Uterus (tissue), 2 donors: ENCODE results near the gene IGF1R.

Source experiments
- CTCF ChIP-seq, 4 experiments: fragments of 200-600 bp in 2 of 4; fragments of 450-650 bp in 2 of 4; sonication (generic) in 2 of 4; IDR thresholded peaks; one replicate each; pipeline ENCODE4 v1.5.1; 2016 to 2019; ENCODE audit warnings: antibody characterized with exemption in 4 of 4, mild to moderate bottlenecking in 2 of 4, moderate library complexity in 1 of 4
- POLR2A ChIP-seq, 2 donors: fragments of 450-650 bp; IDR thresholded peaks; one replicate each; pipeline ENCODE4 v1.6.1; 2016; ENCODE audit warnings: antibody characterized with exemption in 2 of 2, mild to moderate bottlenecking in 1 of 2, moderate library complexity in 1 of 2

DNA sequence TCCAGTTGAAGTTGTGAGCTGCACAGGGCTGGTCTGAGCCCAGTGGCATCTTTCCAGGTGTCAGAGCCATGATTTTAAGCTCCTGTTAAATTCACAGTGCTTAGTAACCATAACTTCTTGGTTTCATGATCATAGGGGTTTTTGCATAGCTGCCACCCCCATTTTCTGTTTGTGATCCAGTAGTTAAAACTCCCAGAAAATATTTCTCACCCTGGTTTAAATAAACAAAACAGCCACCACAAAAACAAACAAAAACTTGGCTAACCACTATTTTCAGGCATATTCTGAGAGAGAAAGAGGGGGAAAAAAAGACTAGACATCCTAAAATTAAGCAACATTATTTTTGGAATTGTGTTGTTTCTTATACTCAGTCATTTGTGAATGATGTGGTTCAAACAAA is 175.3 kb downstream of the IGF1R start:
- TF ChIP-seq CTCF (IDR thresholded peaks at IDR 0.05) (no peak), POLR2A (IDR thresholded peaks at IDR 0.05) (no peak)
